NCI-H2227 treated with DMSO at 0.1 percent for 48 hours (cell line): ENCODE results near the gene HINFP.
"Not testable (repeated sequence)": the region's sequence is repeated elsewhere in the genome, so short reads cannot be mapped to it uniquely, and the experiment has no call there.

Experiments used
- DNase-seq: peaks from one replicate; lab custom pipeline; 2025; lab: John Stamatoyannopoulos, UW

HINFP gene

DNA sequence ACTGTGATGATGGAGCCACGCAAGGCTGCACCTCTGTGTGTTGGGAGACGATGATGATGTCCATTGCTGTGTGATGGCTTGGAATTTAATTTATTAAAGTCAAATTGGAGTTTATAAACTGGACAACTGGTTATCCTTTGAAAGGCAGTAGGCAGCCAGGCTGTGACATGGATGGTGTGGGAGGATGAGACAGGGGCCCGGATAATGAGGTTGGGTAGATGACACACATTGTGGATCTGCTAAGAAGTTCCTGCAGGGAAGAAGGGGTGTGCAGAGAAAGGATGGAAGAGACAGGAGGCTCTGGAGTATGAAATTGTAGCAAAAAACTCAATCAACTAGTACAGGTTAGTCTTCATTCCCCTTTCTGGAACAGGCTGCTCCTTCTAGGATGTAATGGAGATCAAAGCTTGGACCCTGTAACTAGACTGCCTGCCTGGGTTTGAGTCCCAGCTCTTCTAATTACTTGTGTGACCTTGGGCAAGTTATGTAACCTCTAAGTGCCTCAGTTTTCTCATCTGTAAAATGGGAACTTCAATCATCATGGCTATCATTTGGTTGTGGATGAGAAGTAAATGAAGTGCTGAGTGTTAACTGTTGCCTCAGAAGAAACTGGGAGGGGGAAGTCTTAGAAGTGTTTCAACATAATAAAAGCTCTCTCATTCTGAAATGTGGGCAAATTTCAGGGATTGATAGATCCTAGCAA is 4.2 kb upstream of the HINFP start:
- DNase-seq: no peak

DNA sequence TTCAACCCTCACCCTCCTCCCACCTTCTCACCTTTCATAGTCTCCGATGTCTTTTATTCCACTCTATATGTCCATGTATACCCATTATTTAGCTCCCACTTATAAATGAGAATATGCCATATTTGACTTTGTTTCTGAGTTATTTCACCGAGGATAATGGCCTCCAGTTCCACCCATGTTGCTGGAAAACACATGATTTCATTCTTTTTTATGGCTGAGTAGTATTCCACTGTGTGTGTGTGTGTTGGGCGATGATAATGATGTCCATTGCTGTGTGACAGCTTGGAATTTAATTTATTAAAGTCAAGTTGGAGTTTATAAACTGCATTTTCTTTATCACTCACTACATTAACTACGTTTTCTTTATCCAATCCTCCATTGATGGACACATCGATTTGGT is 3.2 kb upstream of the HINFP start:
- no peak for DNase-seq

DNA sequence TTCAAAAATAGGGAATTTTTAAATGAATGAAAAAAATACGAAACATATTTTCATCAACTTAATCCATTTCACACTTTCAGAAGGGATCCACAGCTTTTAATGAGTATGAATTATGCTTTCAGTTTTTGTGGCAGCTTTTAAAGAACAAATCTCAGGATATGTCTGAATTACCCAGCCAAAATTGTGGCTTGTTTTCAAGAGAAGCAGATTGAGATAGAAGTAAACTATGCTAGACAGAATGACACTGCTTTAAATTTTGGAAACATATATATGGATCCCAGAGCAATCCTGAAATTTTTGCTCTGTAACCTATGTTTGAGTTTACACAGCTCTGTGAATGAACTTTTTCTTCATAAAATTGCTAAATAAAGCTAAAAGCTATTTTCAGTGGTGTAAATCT is 2.4 kb upstream of the HINFP start:
- no peak for DNase-seq

DNA sequence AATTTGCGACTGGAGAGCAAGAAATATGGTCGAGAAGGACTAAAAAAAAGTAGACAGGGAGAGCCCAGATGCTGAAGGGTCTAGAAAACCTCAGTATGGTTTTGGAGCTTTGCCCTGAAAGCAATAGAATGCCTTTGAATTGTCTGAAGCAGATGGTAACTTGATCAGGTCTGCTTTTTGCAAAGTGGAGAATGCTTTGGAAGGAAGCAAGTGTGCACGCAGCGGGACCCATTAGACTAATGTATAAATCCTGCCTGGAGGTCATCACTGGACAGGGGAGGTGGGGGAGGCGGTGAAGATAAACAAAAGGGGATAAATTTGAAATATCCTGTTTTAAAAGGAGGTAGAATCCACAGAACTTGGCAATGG is 757 bp upstream of the HINFP start:
- DNase-seq: peak; percentile 36

DNA sequence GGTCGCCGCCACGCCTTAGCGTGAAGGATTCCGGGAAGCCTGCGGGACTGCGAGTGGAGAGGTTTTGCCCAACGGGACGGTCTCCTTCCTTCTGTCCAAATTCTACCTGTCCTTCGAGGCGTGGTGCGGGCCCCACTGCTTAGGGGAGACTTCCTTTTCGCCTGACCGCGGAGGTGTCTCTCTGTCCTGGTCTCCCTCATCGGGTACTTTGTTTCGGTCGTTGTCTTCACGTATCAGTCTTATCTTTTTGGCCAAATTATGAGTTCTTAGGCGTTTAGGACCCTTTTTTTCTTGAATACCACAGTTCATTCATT is 388 bp downstream of the HINFP start:
- DNase-seq: no peak

DNA sequence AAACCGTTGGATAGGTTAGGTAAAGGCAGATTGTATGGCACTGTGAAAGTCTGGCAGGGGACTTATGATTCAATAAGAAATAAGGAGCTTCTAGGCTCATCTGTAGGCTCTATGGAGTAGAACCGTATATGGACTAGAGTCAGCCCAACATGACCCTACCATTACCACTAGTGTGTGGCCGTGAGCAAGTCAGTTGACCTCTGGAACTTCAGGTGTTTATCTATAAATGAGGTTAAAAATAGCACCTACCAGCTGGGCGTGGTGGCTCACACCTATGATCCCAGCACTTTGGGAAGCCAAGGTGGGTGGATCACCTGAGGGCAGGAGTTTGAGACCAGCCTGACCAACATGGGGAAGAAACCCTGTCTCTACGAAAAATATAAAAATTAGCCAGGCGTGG is 4.4 kb downstream of the HINFP start:
- DNase-seq: no peak

DNA sequence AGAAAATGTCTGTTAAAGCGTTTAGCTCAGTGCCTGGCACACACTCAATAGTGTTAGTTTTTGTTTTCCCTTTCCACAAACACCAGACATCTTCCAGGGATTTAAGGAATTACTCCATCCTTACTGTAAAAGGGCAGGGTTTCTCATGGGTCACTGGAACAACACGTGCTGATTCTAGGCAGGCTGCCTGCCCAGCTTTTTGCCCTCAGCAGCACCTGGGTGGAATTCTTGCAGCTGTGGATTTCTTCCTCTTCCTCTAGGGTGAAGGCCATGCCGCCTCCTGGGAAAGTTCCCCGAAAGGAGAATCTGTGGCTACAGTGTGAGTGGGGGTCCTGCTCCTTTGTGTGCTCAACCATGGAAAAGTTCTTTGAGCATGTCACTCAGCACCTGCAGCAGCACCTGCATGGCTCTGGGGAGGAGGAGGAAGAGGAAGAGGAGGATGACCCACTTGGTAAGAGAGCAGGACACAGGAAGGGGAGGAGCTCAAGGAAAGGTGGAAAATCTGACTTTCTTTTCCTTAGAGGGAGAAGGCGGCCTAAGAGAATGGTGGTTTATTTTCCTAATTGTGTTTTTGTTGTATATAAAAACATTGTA is 5.4 kb downstream of the HINFP start:
- no peak for DNase-seq

DNA sequence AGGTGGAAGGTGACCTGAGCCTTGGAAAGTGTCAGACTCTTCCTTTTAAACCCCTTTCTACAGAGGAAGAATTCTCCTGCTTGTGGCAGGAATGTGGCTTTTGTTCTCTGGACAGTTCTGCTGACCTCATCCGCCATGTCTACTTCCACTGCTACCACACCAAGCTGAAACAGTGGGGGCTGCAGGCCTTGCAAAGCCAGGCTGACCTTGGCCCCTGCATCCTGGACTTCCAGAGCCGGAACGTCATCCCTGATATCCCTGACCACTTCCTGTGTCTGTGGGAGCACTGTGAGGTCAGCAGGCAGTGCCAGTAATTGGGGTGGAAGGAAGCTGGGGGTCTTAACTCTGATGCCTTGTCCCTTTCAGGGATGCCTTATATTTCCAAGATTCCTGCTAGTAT is 9.3 kb downstream of the HINFP start:
- no peak for DNase-seq

DNA sequence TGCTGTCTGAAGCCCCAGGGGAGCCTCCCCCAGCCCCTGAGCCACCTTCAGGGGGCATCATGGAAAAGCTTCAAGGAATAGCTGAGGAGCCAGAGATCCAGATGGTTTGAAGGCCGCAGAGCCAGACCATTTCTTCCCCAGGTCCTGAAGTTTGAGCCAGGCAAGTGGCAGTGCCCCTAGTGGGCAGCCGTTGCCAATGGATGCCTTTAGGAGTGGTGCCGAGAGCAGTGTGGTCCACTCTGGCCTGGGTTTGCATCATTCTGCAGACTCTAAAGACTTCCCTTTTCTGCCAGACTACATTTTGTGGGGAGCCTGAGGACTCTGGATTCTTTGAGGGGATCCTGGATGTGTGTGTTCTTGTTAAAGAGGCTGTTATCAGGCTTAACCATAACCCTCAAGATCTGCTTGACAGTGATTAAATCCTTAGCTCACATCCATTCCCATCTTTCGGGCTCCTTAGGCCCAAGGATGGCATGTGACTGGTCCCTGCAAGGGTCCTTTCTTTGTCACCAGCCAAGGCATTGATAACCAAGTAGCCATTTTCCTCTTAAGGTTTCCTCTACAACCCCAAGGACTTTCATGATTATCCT is 13.1 kb downstream of the HINFP start:
- no peak for DNase-seq

DNA sequence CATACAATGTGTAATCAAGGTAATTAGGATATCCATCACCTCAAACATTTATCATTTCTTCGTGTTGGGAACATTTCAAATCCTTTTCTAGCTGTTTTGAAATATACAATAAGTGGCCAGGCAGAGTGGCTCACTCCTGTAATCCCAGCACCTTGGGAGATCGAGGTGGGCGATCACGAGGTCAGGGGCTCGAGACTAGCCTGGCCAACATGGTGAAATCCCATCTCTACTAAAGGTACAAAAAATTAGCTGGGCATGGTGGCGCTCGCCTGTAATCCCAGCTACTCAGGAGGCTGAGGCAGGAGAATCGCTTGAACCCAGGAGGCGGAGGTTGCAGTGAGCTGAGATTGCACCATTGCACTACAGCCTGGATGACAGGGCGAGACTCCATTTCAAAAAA is 17.9 kb downstream of the HINFP start:
- DNase-seq: not testable (repeated sequence)

DNA sequence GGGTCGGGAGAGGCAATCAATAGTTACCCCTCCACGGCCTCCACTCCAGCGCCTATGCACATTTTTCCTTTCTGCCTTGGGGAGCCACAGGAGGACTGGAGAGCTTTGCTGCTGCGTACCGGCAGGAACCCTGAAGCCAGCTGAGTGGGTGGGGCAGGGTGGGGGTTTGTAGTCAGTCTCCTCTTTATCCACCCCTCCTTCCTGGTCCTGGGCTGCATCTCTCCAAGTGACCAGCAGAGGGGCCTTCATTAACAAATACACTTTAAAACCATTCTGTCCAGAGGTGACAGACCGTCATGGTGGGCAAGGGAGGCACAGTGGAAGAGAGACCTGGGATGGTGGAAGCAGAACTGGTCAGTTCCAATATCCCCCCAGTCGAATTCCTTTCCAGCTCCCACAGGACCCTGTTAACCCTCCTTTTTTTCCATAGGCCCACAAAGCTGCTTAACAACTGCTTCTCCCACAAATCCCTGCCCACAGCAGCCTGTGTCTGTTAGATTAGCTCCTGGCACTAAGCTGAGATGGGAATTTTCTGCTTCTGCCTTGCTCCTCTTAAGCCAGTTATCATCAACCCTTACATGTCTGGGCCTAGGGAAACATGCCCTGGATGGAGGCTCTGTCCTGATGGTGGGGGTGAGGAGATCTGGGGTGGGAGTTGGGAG is 23.6 kb downstream of the HINFP start:
- DNase-seq: peak; percentile 49

DNA sequence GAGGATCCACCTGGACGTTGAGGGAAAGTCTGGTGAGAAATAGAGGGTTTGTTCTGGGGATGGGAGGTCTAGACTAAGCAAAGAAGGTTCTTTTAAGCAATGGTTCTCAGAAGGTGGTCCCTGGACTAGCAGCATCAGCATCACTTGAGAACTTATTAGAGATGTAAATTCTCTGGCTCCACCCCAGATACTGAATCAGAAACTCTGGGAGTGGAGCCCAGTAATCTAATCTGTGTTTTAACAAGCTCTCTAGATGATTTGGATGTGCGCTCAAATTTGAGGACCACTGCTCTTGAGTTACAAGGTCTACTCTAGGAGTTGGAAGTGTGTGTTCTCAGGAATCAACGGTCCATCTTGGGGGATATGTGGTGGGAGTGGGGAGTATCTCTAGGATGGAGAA is 24.2 kb downstream of the HINFP start:
- DNase-seq: no peak

DNA sequence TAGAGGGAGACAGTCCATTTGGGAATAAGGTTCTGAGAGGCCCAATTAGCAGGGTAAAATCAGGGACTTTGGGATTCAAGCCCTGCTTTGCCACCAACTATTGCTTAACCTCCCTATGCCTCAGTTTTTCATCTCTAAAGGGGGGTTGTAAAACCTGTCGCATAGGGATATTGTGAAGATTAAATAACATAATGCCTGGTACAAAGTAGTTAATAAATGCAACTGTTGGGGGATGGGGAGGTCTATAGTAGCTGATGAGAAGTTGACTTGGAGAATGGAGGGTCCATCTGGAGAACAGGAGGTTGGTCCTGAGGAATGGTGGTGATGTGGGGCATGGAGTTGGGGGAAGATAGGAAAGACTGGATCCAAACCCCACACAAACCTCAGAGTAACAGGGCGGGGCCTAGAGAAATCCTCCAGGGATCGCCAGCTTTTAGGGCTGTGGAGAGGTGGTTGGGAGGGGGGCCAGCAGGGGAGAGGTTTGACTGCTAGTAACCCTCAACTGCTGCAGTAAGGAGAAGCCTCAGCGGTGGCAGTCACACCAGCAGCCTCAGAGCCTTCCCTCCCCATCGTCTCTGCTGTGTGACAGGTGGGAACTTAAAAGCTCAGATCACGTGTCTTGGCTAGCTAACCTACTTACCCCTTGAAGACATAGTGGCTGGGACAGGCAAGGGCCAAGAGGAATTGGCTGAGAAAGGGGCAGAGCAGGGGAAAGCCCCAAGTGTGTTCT is 26.4 kb downstream of the HINFP start:
- no peak for DNase-seq

DNA sequence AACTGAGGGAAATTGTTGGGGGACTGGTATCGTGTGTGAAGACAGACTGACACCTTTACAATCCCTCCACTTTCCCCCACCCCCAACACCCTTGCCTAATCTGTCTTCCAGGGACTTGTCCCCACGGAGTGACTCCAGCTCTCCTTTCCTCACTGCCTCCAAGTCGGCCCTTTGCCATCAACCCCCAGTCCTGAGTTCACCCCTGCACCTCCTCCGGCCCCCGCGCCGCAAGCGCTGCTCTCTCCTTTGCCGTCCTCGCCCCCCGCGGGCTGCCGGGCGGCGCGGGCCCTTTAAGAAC is 27.3 kb downstream of the HINFP start:
- peak; percentile 8 for DNase-seq

DNA sequence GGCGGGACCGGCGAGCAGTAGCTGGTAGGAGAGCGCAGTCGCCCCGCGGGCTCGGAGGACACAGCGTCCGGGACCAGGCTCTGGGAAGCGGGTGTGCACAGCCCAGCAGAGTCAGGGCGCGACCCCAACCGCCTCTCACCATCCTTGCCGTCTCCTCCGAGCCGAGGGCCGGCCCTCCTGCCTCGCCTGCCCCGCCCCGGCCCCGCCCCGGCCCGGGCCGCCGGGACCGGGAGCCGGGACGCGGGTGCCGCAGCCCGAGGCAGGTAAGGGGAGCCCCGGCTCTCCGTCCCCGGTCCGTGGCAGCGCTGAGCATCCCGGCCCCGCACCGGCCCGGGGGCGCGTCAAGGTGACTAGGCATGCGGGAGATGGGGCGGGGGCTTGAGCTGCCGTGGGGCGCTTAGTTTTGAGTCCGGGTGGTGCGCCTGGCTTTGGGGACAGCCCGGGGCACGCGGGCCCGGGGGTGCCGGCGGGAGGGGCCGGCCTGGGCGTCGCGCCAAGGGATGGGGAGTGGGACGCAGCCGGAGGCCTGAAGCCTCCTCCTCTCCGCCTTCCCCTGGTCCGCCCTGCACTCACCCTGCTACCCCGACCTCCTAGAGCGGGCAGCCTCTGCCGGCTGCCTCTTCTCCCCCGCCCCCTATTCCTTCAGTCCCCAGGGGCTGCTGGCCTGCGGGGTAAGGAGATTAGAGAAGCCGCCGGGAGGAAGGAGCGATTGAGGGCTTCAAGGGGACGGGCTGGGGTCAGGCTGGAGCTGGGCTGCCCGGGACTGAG is 27.8 kb downstream of the HINFP start, which contains the start of gene ABCG4:
Gene ABCG4, plus strand, starts transcription at position 35 of the 768 bp plus-strand sequence. CDS start 914 bp downstream, outside the sequence.
- DNase-seq: no peak

DNA sequence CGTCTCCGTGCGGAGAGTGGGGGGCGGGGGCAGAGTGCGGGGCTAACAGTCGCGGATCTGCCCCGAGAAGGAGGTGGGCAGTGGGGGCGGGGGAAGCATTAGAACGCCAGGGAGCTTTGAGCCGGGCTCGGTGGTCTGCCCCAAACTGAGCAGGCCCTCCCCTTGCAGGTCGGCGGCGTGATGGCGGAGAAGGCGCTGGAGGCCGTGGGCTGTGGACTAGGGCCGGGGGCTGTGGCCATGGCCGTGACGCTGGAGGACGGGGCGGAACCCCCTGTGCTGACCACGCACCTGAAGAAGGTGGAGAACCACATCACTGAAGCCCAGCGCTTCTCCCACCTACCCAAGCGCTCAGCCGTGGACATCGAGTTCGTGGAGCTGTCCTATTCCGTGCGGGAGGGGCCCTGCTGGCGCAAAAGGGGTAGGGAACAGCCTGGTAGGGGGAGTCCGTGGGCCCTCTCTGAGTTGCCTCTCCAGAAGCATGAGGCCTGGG is 28.5 kb downstream of the HINFP start:
- no peak for DNase-seq

DNA sequence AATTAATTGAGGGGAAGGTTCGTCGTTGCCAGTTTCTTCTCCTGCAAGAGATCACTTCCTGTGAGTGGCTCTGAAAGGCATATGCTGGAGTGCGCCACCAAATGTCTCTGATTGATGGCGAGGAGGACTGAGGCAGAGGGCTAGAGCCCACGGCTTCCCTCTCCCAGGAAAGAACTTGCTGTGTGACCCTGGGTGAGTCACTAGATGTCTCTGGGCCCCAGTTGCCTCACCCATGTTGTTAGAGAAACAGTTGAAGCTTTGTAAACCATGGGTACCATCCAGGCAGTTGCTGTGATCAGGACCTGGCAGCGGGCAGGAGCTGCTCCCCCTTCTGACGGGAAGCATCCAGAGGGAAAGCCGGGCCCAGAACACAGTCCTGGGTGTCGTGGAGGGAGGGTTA is 30.7 kb downstream of the HINFP start:
- DNase-seq: no peak

DNA sequence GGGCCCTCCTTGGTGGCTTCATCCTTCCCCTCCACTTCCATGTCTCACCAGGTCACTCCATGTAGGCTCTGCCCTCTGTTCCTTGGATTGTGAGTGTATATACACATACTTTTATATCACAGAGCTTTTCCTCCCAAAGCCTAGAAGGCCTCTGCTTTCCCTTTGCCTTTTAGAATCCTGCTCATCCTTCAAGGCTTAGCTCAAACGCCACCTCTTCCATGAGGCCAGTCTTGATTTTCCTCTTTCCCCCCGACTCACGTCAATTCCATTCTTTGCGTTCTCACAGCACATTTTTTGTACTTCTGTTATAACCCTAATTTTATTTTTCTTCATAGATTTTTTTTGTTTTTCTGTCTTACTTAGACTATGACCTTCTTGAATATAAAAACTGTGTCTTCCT is 31.2 kb downstream of the HINFP start:
- DNase-seq: no peak

DNA sequence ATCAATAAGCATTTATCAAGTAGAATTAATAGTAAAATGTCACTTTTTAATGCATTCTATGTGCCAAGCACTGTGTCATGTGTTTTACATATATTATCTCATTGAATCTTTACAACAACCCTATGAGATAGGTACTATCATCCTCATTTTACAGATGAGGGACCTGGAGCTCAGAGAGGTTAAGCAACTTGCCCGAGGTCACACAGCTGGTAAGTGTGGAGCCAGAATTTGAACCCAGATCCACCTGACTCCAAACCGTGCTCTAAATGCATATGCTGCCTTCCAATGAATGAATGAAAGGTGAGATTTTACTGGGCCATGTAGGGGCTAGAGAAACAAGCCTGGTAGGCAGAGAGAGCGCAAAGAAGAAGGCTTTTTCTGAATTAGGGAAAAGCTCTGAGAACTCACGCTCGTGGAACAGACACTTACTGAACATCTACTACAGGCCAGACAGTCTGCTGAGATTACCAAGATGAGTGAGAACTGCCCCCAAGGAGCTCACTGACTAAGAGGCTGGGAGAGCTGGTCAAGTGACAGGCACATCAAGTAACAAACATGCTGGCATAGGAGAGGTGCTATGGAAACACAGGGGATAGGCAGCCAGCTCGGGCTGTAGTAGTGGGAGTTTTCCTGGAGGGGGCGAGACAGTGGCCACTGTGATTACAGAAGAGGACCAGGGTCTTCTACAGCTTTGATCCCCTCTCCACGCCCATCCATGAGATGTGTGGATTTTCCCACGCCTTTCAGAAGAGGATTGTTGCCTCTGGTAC is 31.9 kb downstream of the HINFP start:
- no peak for DNase-seq

DNA sequence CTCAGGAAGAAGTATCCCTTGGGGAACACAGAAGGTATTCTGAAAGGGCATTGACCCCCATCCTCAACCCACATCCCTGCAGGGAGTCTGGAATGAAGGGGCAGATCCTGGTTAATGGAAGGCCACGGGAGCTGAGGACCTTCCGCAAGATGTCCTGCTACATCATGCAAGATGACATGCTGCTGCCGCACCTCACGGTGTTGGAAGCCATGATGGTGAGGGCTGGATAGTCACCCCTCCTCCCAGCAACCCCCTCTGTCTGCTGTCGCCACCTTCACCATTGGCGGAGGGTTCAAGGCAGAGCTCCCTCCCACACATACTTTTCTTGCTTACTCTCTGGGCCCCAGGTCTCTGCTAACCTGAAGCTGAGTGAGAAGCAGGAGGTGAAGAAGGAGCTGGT is 32.8 kb downstream of the HINFP start:
- no peak for DNase-seq
